ENCODE results near the gene SERPINB7.

The SERPINB7 gene

DNA sequence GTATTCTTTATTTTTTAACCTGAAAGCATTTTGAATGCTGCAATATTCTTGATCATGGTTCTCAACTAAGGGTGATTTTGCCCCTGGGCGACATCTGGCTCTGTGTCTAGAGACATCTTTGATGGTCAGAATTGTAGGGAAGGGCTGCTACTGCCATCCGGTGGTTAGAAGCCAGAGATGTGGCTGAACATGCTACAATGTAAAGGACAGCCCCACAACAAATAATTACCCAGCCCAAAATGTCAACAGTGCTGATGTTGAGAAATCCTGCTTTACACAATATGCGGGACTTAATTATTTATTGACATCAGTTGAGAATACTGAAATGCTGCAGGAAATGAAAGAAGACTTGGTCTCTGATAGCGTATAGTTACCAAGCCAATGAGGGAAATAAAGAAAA is 74.8 kb downstream of the SERPINB7 start:
- DNase-seq, result peak; percentile 30

DNA sequence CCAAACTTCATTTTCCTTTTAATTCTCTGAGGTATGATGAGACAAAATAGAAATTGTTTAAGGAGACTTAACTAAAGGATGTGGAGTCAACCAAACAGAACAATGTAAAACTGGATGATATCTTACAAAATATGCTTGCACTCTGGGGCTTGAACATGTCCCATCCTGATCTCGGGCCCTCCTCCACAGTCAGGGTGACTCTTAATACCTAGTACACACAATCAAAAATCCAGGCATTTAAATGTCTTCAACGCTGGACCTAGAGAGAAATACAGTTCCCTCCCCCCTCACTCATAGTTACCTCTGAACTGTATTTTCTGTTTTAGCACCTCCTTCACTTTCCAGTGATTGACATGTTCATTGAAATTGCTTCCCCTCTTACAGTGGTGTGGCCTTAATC is 75.4 kb downstream of the SERPINB7 start:
- no peak for DNase-seq

Measured in RPMI8226 (cell line).